CD1c-positive myeloid dendritic cell (primary cell): ENCODE measurements around the gene ADARB2.
"Not testable (repeated sequence)": the region's sequence is repeated elsewhere in the genome, so short reads cannot be mapped to it uniquely, and the experiment has no call there.

ENCODE experiments used
- DNase-seq: peaks from one replicate; pipeline ENCODE4 v3.0.0-alpha.2; 2016; ENCODE audit errors: extremely low spot score

Gene ADARB2

DNA sequence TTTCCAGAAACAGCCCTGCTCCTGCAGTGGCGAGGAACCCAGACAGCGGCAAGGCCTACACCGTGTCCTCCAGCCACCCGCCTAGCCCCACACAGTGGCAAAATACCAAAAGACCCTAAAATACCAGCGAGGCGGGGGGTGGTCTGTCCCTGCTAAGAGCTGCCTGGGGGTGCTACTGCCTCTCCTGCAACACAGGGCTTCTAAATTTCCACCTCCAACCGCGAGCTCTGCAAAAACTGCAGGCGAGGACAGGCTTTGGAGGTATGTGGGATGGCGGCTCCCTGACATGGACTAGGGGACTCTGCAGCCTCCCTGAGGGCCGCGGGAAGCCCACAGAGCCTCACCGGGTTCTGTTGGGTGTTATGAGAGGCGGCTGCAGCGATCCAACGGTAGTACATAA, 558.8 kb downstream of the ADARB2 start:
- DNase-seq = no peak

DNA sequence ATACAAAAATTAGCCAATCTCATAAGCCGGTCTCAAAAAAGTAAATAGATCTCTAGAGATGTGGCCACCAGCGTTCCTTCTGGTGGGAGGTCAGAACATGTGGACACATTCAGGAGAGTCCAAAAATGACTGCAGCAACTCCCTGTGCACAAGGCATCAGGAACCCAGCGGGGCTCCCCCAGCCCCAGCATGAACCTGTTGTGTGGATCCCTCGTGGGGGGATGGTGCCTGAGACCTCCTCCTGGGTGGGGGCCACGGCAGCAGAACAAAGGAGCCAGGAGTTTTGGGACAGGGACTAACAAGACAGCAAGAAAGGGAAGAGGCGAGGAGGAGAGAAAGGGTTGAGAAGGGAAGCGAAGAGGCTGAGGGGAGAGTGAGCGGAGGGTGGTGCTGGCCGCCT, 559.4 kb downstream of the ADARB2 start:
- DNase-seq = no peak

DNA sequence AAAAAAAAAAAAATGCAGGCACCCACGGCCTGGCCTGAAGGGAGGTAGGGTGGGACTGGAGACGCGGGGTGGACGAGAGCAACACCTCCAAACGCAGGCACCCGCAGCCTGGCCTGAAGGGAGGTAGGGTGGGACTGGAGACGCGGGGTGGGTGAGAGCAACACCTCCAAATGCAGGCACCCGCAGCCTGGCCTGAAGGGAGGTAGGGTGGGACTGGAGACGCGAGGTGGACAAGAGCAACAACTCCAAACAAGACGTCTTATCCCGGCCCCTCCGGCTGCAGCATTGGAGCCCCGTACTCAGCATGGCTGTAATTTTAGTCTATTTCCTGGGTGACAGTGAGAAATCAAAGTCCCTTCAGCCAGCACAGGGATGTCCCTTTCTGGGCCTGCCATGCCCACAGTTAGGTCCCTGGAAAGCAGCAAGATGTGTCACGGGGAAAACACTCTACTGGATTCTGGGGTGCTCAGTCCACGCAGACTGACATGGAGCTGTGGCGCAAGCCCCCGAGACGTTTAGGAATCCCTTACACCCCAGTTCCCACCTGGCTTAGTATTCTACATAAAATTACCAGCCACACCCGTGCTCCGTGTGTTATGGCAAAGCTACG, 561.3 kb downstream of the ADARB2 start:
- no peak for DNase-seq

DNA sequence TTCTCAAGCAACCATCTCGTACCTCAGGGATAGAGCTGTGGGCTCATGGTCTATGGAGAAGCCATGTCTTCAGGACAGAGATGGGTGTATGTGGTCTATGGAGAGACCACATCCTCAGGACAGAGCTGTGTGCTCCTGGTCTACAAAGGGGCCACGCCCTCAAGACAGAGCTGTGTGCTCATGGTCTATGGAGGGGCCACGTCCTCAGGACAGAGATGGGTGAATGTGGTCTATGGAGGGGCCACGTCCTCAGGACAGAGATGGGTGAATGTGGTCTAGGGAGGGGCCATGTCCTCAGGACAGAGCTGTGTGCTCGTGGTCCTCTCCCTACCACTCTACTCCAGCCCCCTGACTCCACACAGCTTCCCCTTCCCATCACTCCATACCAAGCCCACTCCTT, 563.3 kb downstream of the ADARB2 start:
- no peak for DNase-seq

DNA sequence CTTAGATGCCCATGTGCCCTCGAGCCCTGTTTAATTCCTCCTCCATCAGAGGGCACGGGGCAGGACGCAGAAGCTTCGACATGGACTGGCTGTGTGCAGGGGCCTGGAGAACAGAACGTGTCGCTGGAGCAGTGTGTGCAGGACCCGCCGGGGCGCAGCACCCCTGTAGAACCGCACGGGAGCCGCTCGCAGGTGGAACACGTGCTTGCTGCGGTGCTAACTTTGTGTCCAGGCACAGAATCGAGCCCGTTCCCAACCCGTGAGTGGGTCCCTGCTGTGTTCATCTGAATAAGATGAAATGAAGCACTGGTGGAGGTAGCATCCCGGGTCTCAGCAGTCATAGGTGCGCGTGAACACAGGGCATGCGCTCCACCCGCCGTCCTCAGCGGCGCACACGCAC, 564.2 kb downstream of the ADARB2 start:
- no peak for DNase-seq

DNA sequence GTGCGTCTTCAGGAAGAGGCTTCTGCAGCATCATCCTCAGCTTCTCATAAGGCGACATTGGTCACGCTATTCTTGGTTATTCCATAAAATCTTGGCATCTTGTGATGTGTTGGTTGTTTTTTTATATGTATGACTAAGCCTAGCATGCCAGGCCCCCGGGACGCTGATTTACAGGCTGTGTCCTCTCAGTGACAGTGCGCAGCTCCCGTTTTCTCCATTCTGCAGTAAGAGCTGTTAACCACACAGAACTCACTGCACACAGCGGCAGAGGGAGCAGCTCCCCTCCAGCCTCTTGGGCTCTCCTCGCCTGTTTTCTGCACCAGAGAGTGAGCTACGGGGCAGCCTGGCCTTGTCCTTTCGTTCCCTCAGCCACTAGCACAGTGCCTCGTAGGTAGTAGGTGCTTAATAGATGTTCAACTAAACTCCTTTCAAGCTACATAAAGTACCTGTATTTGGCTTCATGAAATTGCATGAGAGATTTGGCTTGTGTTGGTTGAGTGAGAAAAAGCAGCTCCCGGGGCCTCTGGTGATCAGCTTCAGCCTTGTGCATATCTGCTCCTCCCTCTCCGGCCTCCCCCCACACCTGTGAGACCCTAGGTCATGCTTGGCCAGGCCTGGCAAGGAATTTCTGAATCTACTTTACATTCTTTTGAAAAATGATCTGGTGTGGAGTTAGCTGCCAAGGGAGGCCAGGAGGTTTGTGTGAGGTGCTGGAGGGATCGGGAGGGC, 564.9 kb downstream of the ADARB2 start:
- DNase-seq = no peak

DNA sequence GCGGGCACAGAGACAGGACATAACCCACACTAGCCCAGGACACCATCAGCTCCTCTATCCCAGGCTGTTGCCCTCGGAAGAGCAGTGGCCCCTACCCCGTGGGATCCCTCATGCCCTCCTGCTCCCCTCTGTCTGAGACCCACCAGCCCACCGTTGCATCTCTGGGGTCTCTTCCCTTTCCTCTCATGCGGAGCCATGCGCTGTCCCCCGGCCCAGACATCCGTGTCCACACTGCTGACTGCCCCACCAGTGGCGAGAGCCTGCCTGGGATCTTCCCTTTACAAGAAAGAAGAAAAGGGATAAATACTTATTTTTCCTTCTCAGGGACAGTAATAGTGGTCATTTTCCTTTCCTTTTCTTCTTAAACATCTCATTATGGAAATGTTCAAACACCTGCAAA, 565.7 kb downstream of the ADARB2 start:
- no peak for DNase-seq

DNA sequence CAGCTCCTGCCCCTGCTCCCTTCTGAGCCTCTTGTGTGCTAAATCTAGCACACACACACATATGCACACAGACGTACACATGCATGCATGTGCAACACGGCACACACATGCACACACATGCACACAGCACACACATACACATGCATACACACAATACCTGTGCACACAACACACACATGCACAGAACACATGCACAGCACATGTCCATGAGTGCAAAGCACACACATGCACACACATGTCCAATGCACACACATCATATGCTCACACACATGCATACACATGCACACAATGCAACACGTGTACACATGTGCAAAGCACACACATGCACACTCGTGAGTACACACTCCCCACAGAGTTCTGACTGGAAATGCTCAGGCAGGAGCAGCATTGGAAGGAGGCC, 566.1 kb downstream of the ADARB2 start:
- DNase-seq = no peak

DNA sequence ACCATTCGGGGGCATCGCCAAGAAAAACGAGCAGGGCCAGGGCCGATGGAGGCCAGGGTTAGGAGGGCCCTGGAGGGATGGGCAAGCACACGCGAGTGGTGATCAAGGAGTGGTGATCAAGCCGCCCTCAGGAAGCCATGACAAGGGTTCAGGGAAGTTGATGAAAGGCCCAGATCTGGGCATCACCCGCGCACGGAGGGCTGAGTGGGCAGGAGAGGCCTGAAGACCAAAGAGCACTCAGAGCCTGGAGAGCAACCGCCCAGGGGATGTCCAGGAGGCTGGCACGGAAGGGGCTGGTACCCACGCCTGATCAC, 566.5 kb downstream of the ADARB2 start:
- DNase-seq = no peak

DNA sequence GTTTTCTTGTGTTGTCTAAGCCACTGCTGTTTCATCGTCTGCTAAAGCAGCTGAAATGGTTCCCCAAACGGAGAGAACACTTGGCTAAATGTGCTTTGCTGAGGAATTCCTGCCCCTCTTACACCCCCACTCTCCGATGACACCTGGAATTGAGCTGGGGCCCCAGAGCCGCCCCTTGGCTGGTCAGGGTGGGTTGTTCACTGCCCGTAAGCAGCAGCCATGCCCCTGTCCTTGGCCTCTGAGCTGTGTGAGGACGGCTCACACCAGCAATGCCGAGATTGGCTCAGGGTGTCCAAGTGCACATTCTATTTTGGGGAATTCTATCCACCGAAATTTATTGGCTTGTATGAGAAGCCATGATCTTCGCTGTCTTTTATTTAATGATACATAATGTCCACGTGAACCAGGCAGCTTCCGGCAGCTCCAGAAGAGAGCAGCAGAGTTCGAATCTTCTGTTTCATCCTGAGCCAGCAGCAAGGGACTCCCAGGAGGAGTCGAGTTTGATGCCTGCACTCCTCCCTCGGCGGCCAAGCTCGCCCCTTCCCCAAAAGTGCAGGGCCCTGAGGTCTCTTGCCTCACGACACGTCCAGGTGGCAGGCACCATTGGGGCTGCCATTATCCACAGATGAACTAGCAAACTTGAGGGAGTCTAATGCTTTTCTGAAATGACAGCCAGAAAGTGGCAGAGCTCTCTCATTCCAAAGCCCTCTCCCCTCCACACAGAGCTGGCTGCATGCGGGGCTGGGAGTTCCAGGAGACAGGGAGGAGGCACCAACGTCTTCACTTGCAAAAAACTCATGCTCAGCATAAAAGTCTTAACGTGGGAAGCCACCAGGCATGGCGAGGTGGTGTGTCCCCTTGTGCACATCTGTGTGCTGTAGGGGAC, 567.1 kb downstream of the ADARB2 start:
- no peak for DNase-seq

DNA sequence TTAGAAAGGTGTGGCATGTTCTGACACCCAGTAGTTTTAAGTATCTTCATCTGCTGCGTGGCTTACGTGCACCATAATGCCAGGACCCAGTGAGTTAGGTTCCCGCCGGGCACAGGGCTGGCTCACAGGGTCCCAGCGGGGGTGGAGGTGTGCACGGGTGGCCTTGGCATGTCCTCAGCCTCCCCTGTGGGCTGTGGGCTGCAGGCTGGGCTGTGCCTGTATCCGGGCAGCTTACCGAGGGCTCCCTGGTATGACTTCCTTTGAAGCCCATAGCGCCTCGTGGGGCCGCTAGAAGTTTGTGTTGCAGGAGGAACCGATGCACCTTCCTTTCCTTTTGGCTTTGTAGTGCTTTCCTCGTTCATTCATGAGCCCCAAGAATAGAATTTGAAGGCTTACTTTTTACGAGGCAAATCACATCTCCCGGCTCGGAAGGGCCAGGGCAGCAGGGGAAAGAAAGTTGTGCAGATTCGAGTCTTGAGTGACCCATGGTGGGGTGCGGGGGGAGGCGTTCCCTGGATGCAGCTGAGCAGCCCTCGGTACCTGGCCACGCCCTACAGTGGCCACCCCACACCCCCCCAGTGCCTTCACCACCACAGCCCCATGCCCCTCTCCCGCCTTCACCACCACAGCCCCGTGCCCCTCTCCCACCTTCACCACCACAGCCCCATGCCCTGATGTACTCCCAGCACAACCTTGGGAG, 568.0 kb downstream of the ADARB2 start:
- DNase-seq = no peak

DNA sequence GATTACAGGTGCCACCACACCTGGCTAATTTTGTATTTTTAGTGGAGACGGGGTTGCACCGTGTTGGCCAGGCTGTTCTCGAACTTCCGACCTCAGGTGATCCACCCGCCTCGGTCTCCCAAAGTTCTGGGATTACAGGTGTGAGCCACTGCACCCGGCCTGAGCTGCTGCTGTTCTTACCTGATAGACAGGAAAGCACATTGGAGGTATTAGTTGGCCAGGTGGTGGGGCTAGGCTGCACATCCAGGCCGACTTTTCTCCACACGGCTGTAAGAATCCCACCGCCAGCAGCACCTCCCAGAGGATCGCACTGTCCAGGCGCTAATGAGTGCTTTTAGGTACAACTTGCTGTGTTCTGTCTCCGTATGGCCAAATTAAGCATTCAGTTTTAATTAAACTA, 568.6 kb downstream of the ADARB2 start:
- no peak for DNase-seq

DNA sequence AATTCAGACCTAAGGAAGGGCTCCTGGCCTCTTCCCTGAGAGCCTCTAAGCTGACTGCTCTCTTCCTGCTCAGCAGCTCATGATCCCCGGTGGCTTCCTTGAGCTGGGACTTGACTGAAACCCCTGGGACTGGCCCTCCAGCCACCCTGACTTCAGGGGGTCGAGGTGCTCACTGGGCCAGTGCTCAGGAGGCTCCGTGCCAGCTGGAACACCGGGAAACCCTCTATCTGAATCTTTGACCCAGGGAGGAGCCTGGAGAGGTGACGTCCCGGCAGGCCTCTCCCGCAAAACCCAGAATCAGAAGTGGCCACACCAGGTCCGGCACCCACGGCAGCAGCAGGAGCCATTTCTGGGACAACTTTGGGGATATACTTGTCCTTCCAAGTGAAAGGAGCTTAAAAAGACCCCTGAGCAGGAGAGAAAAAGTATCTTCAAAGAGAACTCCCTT, 570.5 kb downstream of the ADARB2 start:
- DNase-seq = no peak

DNA sequence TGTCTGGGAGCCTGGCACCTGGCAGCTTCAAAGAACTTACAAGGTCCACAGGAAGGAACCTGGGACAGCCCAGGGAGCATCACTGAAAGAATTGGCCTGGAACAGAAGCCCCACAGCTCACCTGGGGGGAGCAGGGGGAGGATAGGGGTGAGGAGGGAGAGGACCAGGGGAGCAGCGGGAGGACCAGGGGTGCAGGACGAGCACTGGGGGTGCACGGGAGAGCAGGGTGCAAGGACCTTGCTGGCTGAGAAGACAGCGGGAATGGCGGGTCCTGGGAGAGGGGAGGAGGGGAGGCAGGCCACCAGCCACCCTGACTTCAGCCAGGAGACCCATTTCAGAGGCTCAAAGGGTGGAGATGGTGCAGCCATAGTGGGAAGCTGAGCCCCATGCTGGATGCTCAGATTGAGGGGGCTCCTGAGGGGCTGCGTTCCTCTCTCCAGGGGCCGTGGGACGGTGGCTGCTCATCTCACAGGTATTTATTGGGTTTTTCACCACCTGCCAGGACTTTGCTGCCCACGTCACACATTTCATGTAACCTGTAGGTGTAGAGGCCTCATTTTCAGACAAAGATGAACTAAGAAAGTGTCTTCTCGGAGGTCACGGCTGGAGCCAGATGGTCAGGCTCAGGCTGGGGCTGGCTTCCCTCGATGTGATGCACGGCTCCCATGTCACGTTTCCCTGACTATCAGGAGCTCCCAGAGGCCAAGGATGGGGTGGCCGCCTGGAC, 571.1 kb downstream of the ADARB2 start:
- no peak for DNase-seq

DNA sequence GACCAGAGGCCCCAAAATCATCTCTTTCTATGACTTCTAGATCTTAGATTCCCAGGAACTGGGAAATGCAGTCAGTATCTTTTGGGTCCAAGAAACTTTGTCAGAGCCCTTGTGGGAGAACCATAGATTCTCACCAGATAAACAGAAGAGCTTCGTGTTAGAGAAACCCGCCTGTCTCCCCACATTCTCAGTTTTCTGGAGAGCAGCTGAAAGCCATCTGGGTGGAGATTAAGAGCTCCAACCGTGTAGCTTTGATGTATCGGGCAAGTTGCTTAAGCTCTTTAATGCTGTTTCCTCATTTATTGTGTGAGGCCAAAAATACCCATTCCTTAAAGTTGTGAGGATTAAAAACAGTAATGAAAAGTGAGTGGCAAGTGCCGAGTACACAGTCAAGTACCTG, 573.5 kb downstream of the ADARB2 start:
- DNase-seq = no peak

DNA sequence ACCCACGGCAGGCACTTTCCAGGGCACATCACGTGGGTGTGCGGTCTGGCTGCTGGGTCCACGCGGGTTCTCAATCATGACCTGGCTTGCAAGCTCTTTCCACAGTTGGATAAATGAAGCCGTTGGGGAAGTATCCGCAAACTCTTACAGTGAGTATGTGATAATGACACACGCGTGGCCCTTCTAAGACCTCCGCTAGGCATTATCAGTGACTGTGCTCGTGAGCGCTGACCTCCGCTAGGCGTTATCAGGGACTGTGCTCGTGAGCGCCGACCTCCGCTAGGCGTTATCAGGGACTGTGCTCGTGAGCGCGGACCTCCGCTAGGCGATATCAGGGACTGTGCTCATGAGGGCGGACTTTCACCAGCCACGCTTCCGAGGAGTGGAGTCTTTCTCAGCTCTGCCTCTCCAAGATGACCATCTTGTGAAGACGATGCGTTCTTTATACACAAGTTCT, 574.1 kb downstream of the ADARB2 start:
- DNase-seq = no peak

DNA sequence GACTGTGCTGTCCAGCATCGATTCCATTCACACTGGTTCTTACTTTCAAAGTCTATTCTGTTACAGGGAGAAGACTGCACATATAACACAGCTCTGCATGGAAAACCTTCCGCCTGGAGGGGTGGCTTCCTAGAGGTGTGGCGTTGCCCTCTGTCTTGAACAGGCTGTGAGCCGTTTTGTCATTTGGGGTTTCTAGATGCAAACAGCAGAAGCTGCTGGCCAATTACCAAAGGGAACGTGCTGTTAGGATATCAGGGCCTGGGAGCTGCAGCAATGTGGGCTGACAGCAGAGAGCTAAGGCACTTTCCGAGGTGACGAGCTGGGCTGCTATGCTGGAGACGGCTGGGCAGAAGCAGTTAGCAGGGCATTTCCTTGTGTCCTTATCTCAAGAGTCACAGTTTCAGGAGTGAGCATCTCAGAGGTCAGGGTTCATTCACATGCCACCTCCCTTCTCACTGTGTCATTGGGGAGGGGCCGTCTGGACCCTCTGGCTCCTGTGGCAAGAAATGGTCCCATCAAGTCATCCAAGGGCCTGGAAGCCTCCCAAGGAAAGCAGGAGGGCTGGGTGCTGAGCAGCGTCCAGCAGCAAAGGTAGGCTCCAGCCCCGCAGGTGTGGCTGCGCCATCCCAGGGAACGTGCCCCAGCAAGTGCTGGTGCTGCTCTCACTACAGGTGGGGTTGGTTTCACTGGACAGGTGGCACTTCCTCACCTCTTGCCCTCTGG, 574.7 kb downstream of the ADARB2 start:
- DNase-seq = no peak

DNA sequence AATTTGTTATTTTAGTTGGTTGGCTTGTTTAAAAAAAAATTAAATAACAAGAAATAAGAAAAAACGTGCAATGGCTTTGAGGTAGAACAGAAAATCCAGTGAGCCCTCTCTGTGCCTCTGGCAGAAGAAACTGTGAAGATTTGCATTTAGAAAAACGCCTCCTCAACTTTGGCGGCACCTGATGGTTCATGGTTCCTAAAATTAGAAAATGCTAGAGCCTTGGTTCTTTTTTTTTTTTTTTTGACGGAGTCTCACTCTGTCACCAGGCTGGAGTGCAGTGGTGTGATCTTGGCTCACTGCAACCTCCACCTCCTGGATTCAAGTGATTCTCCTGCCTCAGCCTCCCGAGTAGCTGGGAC, 576.0 kb downstream of the ADARB2 start:
- DNase-seq = not testable (repeated sequence)

DNA sequence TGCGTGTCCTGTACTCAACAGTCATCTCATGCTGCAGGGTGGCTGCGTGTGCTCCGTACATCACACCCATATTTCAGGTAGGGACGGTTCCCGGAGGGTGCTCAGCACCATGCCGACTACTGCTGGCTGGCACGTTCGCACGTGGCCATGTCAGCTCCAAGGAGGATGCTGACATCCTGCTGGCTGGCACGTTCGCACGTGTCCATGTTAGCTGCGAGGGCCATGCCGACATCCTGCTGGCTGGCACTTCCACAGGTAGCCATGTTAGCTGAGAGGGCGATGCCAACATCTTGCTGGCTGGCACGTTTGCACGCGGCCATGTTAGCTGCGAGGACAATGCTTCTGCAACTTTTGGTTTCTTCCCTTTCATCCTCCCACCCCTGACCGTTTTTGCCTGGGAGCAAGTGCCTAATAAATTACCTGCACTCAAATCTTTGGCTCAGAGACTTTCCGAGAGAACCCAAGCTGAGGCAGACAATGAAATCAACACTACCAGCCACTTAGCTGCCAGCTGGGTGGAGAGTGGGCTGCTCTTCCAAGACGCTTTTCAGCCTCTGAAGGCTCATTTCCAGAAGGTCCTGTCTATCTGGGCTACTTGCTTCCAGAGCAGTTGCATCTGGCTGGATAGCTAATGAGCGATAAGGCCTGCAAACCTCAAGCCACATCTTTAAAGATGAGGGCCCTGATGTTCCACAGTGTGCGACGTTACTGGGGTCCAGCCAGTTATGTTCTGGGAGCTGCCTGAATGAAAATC, 576.6 kb downstream of the ADARB2 start:
- DNase-seq = no peak
